ENCODE measurements around the gene RAB8A. TPM values are rescaled to one million over a fixed set of nuclear protein-coding genes. Genes with fewer than 3 reads are reported as not detected.

RAB8A gene
- total and polyA plus RNA-seq, 7 experiments from 2014 or later, result 61.8 to 154 (median 74.5) TPM

DNA sequence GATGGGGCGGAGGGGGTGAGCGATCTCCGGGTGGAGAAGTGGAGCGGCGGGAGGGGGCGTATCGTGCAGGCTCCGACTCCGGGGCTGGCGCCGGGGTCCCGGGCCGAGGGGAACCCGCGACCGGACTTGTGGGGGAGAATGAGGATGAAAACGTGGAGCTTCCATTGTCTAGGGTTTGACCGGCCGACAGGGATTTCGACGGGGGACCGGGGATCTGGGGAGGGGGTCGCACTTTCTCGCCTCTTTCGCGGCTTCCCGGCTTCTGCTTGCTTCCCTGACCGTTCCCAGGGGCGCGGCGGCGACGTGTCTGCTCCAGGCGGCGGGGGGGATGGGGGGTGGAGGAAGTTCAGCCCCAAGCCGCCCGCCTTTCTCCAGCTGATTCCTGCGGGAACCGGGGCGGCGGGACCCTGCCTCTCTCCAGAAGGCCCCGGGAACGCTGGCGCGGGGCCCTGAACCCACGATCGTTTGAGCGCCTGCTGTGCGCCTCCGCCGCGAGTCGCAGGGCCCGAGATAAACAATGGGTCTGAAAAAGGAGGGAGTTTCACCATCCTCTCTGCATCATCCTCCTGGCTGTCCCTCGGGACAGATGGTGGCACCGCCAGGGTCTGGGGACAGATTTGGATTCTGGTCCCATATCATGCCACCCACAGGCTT lies 34.6 kb upstream of the RAB8A start:
- Mint-ChIP-seq H3K27me3 (no peaks in the 10 kb centered on the region), H3K4me1 (peaks cover 59 to 82% (median 70%) of the 10 kb centered on the region in 7 donors), H3K27ac (peak overlapping the region; percentile 90 to 99 (median 96)), H3K36me3 (peaks cover 0 to 38% (median 0%) of the 10 kb centered on the region in 5 donors), H3K9me3 (peaks cover 0 to 4% (median 0%) of the 10 kb centered on the region in 11 donors), H3K4me3 (peak overlapping the region; percentile 84 to 97 (median 90))
- ChIA-PET POLR2A (interaction anchor here (0.8 to 9.0 kb wide), 7 partner anchors 8 to 618 kb away, joined by 4 to 128 read pairs (median 10); partner anchors contain the start of genes KLF2 and RAB8A), CTCF (interaction anchor here (0.6 to 2.0 kb wide), 7 partner anchors 10 to 926 kb away, joined by 3 to 7 read pairs (median 4); no protein-coding TSS in a partner anchor)
- peaks cover 32 to 71% of the 10 kb centered on the region in 2 donors for H3K4me1 ChIP-seq (ENCODE audit: control insufficient read depth in 2 of 2, insufficient read depth in 2 of 2, low read length in 2 of 2)
- no peaks in the 10 kb centered on the region for H3K9me3 ChIP-seq (ENCODE audit: control insufficient read depth in 2 of 3, low read length in 3 of 3)
- peak overlapping the region; percentile 89 for H3K27ac ChIP-seq (ENCODE audit: low read depth, low read length)
- peak overlapping the region; percentile 82 for H3K4me3 ChIP-seq (ENCODE audit: low read length)
- DNase-seq (peak in 2 of 9 donors; percentile 20 to 41), ATAC-seq (no peak)
- no peaks in the 10 kb centered on the region for H3K27me3 ChIP-seq (ENCODE audit: control insufficient read depth in 2 of 2, insufficient read depth in 2 of 2, low read length in 2 of 2)
- peaks cover 0 to 21% (median 0%) of the 10 kb centered on the region in 3 experiments for H3K36me3 ChIP-seq (ENCODE audit: control insufficient read depth in 2 of 3, insufficient read depth in 3 of 3, low read length in 3 of 3)
- intact Hi-C loops (cut with micrococcal nuclease), result loop anchor here (5.0 to 10.0 kb wide), 3 partner anchors 290 to 1552 kb away; partner anchors contain the start of gene TECR (in 1 of the 2)

DNA sequence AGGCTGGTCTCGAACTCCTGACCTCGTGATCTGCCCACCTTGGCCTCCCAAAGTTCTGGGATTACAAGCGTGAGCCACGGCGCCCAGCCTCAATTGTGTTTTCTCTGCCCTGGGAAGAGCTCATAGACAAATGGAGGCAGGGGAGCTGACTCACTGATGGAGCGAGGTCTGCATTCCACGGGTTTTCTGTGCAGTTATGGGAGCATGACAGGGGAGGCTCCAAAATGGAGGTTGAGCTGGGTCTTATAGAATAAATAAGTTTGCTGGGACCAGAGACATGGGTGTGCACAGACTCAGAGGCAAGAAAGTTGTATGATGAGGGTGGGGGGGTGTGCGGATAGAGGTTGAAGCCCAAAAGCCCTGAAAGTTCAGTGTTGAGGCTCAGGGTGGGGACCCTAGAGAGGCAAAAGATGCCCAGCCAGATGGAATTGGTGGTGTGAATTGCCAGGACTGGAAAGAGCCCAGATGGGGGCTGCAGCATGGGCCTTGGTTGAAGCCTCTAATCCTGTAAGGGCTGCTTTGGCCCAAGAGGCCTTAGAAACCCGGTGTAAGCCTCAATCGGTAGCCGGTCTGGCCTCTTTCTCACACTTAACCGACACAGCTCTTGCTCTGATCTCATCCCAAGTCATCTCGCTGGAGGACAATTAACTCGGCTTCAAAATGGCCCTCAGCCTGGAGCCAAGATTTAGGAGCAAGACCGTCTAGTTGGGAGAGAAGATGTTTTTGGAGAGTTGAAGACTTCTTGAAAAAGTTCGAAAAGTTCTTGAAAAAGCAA lies 33.5 kb upstream of the RAB8A start:
- no peak for ATAC-seq
- intact Hi-C loops (cut with micrococcal nuclease), result loop anchor here (1.0 to 10.0 kb wide), 11 partner anchors 8 to 1553 kb away; partner anchors contain the start of genes HSH2D (in 1 of the 2), KLF2 (in 1 of the 2), RAB8A (in 1 of the 2) and TECR (in 1 of the 2)
- peak overlapping the region; percentile 90 to 99 (median 96) for H3K27ac Mint-ChIP-seq
- H3K9me3 Mint-ChIP-seq, result peaks cover 0 to 4% (median 0%) of the 10 kb centered on the region in 11 donors
- Histone ChIP-seq H3K9me3 (ENCODE audit: control insufficient read depth in 2 of 3, low read length in 3 of 3) (no peaks in the 10 kb centered on the region), H3K4me3 (ENCODE audit: low read length) (peak overlapping the region; percentile 50), H3K27ac (ENCODE audit: low read depth, low read length) (peak overlapping the region; percentile 89), H3K4me1 (ENCODE audit: control insufficient read depth in 2 of 2, insufficient read depth in 2 of 2, low read length in 2 of 2) (peaks cover 33 to 62% of the 10 kb centered on the region in 2 donors), H3K27me3 (ENCODE audit: control insufficient read depth in 2 of 2, insufficient read depth in 2 of 2, low read length in 2 of 2) (no peaks in the 10 kb centered on the region), H3K36me3 (ENCODE audit: control insufficient read depth in 2 of 3, insufficient read depth in 3 of 3, low read length in 3 of 3) (peaks cover 4 to 32% (median 8%) of the 10 kb centered on the region in 3 experiments)
- ChIA-PET CTCF (interaction anchor here (0.7 to 2.0 kb wide), 6 partner anchors 8 to 418 kb away, joined by 4 to 7 read pairs (median 4); partner anchors contain the start of gene CALR3), POLR2A (interaction anchor here (0.7 to 9.0 kb wide), 17 partner anchors 7 to 296 kb away, joined by 3 to 128 read pairs (median 4); partner anchors contain the start of genes FAM32A, KLF2 and RAB8A)
- peaks cover 0 to 43% (median 3%) of the 10 kb centered on the region in 5 donors for H3K36me3 Mint-ChIP-seq
- DNase-seq, result peak in 2 of 9 donors; percentile 33 to 40
- peak overlapping the region; percentile 84 to 97 (median 90) for H3K4me3 Mint-ChIP-seq
- H3K27me3 Mint-ChIP-seq, result no peaks in the 10 kb centered on the region
- peaks cover 57 to 82% (median 72%) of the 10 kb centered on the region in 7 donors for H3K4me1 Mint-ChIP-seq

DNA sequence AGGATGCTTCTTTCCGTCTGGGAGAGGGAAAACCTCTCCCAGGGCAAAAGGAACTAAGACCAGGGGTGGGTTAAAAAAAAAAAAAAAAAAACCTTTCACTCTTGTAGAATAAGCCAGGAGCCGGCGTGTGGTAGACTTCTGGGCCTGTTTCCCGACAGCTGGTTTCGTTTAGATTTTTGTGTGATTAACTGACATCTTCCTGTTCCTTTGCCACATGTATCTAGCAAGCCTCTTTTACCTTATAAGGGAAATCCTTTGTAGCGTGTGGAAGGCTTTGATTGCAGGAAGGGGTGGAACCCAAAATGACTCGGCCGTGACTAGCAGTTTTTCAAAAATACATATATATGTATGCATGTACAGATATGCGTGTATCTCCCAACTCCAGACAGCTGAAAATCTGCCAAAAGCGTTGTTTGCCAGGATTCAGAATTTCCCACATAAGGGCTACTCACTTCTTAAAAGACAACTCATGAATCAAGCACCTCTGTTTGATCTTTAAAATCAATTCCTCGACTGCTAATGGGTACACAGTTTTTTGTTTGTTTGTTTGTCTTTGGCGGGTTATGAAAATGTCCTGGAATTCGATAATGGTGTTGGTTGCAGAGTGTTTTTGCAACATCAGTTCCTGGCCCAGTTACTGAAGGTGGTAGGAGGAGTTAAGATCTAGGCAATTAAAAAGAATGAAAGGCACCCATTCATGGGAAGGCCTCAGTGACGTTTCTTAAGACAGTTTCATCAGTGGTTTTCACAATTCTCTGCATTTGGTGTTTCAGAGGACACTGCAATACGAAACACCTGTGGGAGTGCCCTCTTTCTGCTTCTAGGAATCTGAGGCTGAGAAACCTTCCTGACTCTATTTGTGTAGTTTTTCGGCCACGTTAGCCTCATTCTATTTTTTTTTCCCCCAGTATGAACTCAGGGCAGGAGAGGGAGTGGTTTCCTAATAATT lies 32.7 kb upstream of the RAB8A start:
- H3K27ac Mint-ChIP-seq, result peak overlapping the region; percentile 90 to 99 (median 96)
- Histone ChIP-seq H3K36me3 (ENCODE audit: control insufficient read depth in 2 of 3, insufficient read depth in 3 of 3, low read length in 3 of 3) (peaks cover 4 to 40% (median 13%) of the 10 kb centered on the region in 3 experiments), H3K9me3 (ENCODE audit: control insufficient read depth in 2 of 3, low read length in 3 of 3) (no peaks in the 10 kb centered on the region), H3K4me3 (ENCODE audit: low read length) (peak overlapping the region; percentile 59), H3K27ac (ENCODE audit: low read depth, low read length) (peak overlapping the region; percentile 89), H3K4me1 (ENCODE audit: control insufficient read depth in 2 of 2, insufficient read depth in 2 of 2, low read length in 2 of 2) (peaks cover 35 to 54% of the 10 kb centered on the region in 2 donors), H3K27me3 (ENCODE audit: control insufficient read depth in 2 of 2, insufficient read depth in 2 of 2, low read length in 2 of 2) (no peaks in the 10 kb centered on the region)
- H3K4me1 Mint-ChIP-seq, result peaks cover 49 to 78% (median 72%) of the 10 kb centered on the region in 7 donors
- ChIA-PET CTCF (interaction anchor here (0.7 to 2.0 kb wide), 4 partner anchors 8 to 417 kb away, joined by 4 to 7 read pairs (median 4); partner anchors contain the start of gene CALR3), POLR2A (interaction anchor here (0.7 to 9.0 kb wide), 14 partner anchors 6 to 296 kb away, joined by 3 to 128 read pairs (median 4); partner anchors contain the start of genes FAM32A, KLF2 and RAB8A)
- H3K36me3 Mint-ChIP-seq, result peaks cover 0 to 47% (median 3%) of the 10 kb centered on the region in 5 donors
- H3K4me3 Mint-ChIP-seq, result peak overlapping the region; percentile 84 to 97 (median 90)
- peak in 8 of 9 donors; percentile 60 to 91 (median 85) for DNase-seq
- intact Hi-C loops (cut with micrococcal nuclease), result loop anchor here (1.0 to 10.0 kb wide), 14 partner anchors 7 to 1554 kb away; partner anchors contain the start of genes RAB8A (in 2 of the 2), AP1M1 (in 1 of the 2), HSH2D (in 1 of the 2) and KLF2 (in 1 of the 2)
- no peaks in the 10 kb centered on the region for H3K27me3 Mint-ChIP-seq
- ATAC-seq, result peak; percentile 82
- H3K9me3 Mint-ChIP-seq, result peaks cover 0 to 4% (median 0%) of the 10 kb centered on the region in 11 donors

DNA sequence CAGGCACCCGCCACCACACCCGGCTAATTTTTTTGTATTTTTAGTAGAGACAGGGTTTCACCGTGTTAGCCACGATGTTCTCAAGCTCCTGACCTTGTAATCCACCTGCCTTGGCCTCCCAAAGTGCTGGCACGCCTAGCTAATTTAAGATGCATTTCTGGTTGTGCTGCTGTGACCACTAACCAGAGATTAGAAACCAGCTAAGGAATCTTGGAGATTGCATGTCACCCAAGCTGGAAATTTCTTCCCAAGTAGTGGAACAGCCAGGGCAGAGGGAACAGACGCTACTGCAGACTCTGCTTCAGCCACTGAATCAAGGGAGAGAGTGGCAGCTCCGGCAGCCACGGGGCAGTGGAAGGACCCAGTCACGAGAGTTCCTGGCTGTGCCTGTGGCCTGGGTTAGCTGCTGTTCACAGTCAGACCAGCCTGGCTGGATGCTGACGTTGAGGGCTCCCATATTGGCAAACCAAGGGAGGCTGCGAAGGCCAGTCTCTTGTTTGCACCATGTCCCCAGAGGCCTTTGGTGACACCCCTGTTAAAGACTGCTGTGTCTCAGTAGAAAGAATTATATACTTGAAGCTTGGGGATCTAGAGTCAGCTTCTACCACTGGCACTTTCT lies 27.5 kb upstream of the RAB8A start:
- POLR2A ChIA-PET, result interaction anchor here (1.5 to 5.4 kb wide), 3 partner anchors 10 to 29 kb away, joined by 3 to 128 read pairs (median 8); partner anchors contain the start of gene TPM4
- Mint-ChIP-seq H3K4me1 (peaks cover 47 to 85% (median 75%) of the 10 kb centered on the region in 7 donors), H3K4me3 (peak overlapping the region in 7 of 10 donors; percentile 16 to 74 (median 52)), H3K36me3 (peaks cover 7 to 63% (median 23%) of the 10 kb centered on the region in 5 donors), H3K27ac (peak overlapping the region in 6 of 9 donors; percentile 23 to 96 (median 76)), H3K27me3 (no peaks in the 10 kb centered on the region), H3K9me3 (peaks cover 0 to 2% (median 0%) of the 10 kb centered on the region in 11 donors)
- DNase-seq (no peak), ATAC-seq (no peak)
- CTCF ChIA-PET, result interaction anchor here (0.6 to 4.1 kb wide), 8 partner anchors 11 to 358 kb away, joined by 3 to 28 read pairs (median 6); partner anchors contain the start of gene HSH2D
- Histone ChIP-seq H3K4me1 (ENCODE audit: control insufficient read depth in 2 of 2, insufficient read depth in 2 of 2, low read length in 2 of 2) (peaks cover 50 to 53% of the 10 kb centered on the region in 2 donors), H3K36me3 (ENCODE audit: control insufficient read depth in 2 of 3, insufficient read depth in 3 of 3, low read length in 3 of 3) (peaks cover 27 to 62% (median 41%) of the 10 kb centered on the region in 3 experiments), H3K27ac (ENCODE audit: low read depth, low read length) (no peak overlapping the region), H3K9me3 (ENCODE audit: control insufficient read depth in 2 of 3, low read length in 3 of 3) (no peaks in the 10 kb centered on the region), H3K4me3 (ENCODE audit: low read length) (no peak overlapping the region), H3K27me3 (ENCODE audit: control insufficient read depth in 2 of 2, insufficient read depth in 2 of 2, low read length in 2 of 2) (no peaks in the 10 kb centered on the region)
- intact Hi-C loops (cut with micrococcal nuclease), result no loop called here

DNA sequence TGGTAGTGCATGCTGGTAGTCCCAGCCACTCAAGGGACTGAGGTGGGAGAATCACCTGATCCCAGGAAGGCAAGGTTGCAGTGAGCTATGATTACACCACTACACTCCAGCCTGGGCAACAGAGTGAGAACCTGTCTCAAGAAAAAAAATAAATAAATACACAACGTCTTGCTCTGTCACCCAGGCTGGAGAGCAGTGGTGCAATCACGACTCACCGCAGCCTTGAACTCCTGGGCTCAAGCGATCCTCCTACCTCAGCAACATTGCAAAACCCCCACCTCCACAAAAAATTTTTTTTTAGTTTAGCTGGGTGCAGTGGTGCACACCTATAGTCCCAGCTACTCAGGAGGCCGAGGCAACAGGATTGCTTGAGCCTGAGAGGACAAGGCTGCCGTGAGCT lies 26.6 kb upstream of the RAB8A start:
- Histone ChIP-seq H3K4me3 (ENCODE audit: low read length) (no peak overlapping the region), H3K27ac (ENCODE audit: low read depth, low read length) (no peak overlapping the region), H3K9me3 (ENCODE audit: control insufficient read depth in 2 of 3, low read length in 3 of 3) (no peaks in the 10 kb centered on the region), H3K27me3 (ENCODE audit: control insufficient read depth in 2 of 2, insufficient read depth in 2 of 2, low read length in 2 of 2) (no peaks in the 10 kb centered on the region), H3K4me1 (ENCODE audit: control insufficient read depth in 2 of 2, insufficient read depth in 2 of 2, low read length in 2 of 2) (peaks cover 41 to 44% of the 10 kb centered on the region in 2 donors), H3K36me3 (ENCODE audit: control insufficient read depth in 2 of 3, insufficient read depth in 3 of 3, low read length in 3 of 3) (peaks cover 31 to 71% (median 51%) of the 10 kb centered on the region in 3 experiments)
- intact Hi-C loops (cut with micrococcal nuclease), result no loop called here
- H3K36me3 Mint-ChIP-seq, result peaks cover 10 to 65% (median 28%) of the 10 kb centered on the region in 5 donors
- H3K4me3 Mint-ChIP-seq, result peak overlapping the region in 6 of 10 donors; percentile 38 to 94 (median 85)
- DNase-seq (no peak), ATAC-seq (no peak)
- no peaks in the 10 kb centered on the region for H3K27me3 Mint-ChIP-seq
- H3K27ac Mint-ChIP-seq, result peak overlapping the region; percentile 85 to 96 (median 92)
- CTCF ChIA-PET, result interaction anchor here (1.0 to 4.1 kb wide), 5 partner anchors 15 to 99 kb away, joined by 3 to 28 read pairs (median 9); no protein-coding TSS in a partner anchor
- peaks cover 0 to 2% (median 0%) of the 10 kb centered on the region in 11 donors for H3K9me3 Mint-ChIP-seq
- POLR2A ChIA-PET, result interaction anchor here (0.9 to 5.4 kb wide), 5 partner anchors 11 to 28 kb away, joined by 3 to 128 read pairs (median 4); partner anchors contain the start of gene TPM4
- H3K4me1 Mint-ChIP-seq, result peaks cover 43 to 81% (median 73%) of the 10 kb centered on the region in 7 donors

Measured in naive thymus-derived CD4-positive, alpha-beta T cell (primary cell).